Esophagus muscularis mucosa (tissue), 4 donors: Measurements from ENCODE around the gene E4F1. TPM values are rescaled to one million over a fixed set of nuclear protein-coding genes. Genes with fewer than 3 reads are reported as not detected.

Experiments
- DNase-seq: peaks from one replicate; pipeline ENCODE4 v3.0.0-alpha.2; 2017; ENCODE audit errors: extremely low spot score
- H3K27ac ChIP-seq, 4 donors: fragments of 200-600 bp; sonication (generic); replicated peaks in 1 of 4; 1 replicate in 3 of 4; 2 replicates in 1 of 4; pipeline ENCODE4 v1.5.1; 2016 to 2019; ENCODE audit warnings: mild to moderate bottlenecking in 1 of 4
- H3K27me3 ChIP-seq, 4 donors: fragments of 200-600 bp; sonication (generic); one replicate each; pipeline versions ENCODE4 v1.5.1 to v1.6.0; 2016 to 2019
- H3K36me3 ChIP-seq, 4 donors: fragments of 200-600 bp; sonication (generic); one replicate each; pipeline ENCODE4 v1.5.1; 2016 to 2019
- H3K4me1 ChIP-seq, 4 donors: fragments of 200-600 bp; sonication (generic); one replicate each; pipeline ENCODE4 v1.5.1; 2016 to 2019
- H3K4me3 ChIP-seq, 4 donors: fragments of 200-600 bp; sonication (generic); 1 replicate in 2 of 4; 2 replicates in 2 of 4; pipeline ENCODE4 v1.5.1; 2016 to 2019; ENCODE audit warnings: mild to moderate bottlenecking in 4 of 4, moderate library complexity in 1 of 4
- H3K9me3 ChIP-seq, 4 donors: fragments of 200-600 bp; sonication (generic); 1 replicate in 3 of 4; 2 replicates in 1 of 4; pipeline ENCODE4 v1.5.1; 2016 to 2019
- CTCF ChIP-seq, 3 experiments: fragments of 200-600 bp in 2 of 3; fragments of 450-650 bp in 1 of 3; sonication (generic) in 2 of 3; IDR thresholded peaks; one replicate each; pipeline ENCODE4 v1.5.1; 2017 to 2019; ENCODE audit warnings: antibody characterized with exemption in 3 of 3, mild to moderate bottlenecking in 2 of 3, moderate library complexity in 1 of 3
- EP300 ChIP-seq: sonication (generic); formaldehyde crosslinking; IDR thresholded peaks from one replicate; pipeline ENCODE4 v1.6.1; 2017; ENCODE audit warnings: antibody characterized with exemption
- POLR2A ChIP-seq: fragments of 450-650 bp; IDR thresholded peaks from one replicate; pipeline ENCODE4 v1.6.1; 2017; ENCODE audit warnings: antibody characterized with exemption, moderate library complexity, mild to moderate bottlenecking, low read depth
- POLR2AphosphoS5 ChIP-seq, 2 donors: sonication (generic); formaldehyde crosslinking; IDR thresholded peaks; one replicate each; pipeline ENCODE4 v1.6.1; 2017; ENCODE audit warnings: antibody characterized with exemption in 2 of 2
- WGBS: methylation state at CpG from one replicate; pipeline ENCODE4 v1.1.5; 2018; 5-methylcytosine and 5-hydroxymethylcytosine counted together
- intact Hi-C: fragments of 100-400 bp; cut with DNase I; formaldehyde crosslinking; loops from one replicate; pipeline ENCODE4 v1.15.1; 2023
- total RNA-seq, 4 donors: library from RNA; depleted of rRNA; stranded (reverse); fragments of >200 nt; gene quantifications; one replicate each; pipeline versions ENCODE4 v1.1.0 to v1.2.1, GENCODE V29; 2016

Gene E4F1
- total RNA-seq, 4 donors from 2014 or later, result 19.1 to 39.7 (median 28.5) TPM

- WGBS, result under 1% methylated on average over 36 of the region's 98 CpGs
- DNase-seq, result no peak
- intact Hi-C loops, result loop anchor here (5.0 kb wide), 1 partner anchor 52 kb away; no protein-coding TSS in a partner anchor
These were observed 9.3 kb upstream of the E4F1 start for GRCh38 chr16:2213817-2214718.

GRCh38 chr16:2214719-2214968, 8.7 kb upstream of the E4F1 start, which contains the start of gene PGP:
Gene PGP, minus strand, starts transcription at chr16:2214840. Its CDS starts 63 bp downstream, at chr16:2214777.
- Histone ChIP-seq H3K27me3 (no peaks in the 10 kb centered on the region), H3K4me1 (peaks cover 26 to 39% (median 35%) of the 10 kb centered on the region in 4 donors), H3K9me3 (no peaks in the 10 kb centered on the region), H3K27ac (peak within 1 kb of the TSS; percentile 89 to 96 (median 92)), H3K36me3 (peaks cover 5 to 16% (median 12%) of the 10 kb centered on the region in 4 donors), H3K4me3 (peak within 1 kb of the TSS; percentile 79 to 89 (median 85))
- intact Hi-C loops, result loop anchor here (5.0 kb wide), 1 partner anchor 52 kb away; no protein-coding TSS in a partner anchor
- DNase-seq, result no peak
- 0% methylated on average over 6 of the region's 48 CpGs for WGBS
- TF ChIP-seq EP300, result no peak

More at GRCh38 chr16:2213817-2214718, 9.3 kb upstream of the E4F1 start:
- peak overlapping the region; percentile 79 to 89 (median 85) for H3K4me3 ChIP-seq
- peaks cover 8 to 22% (median 18%) of the 10 kb centered on the region in 4 donors for H3K36me3 ChIP-seq
- H3K4me1 ChIP-seq, result peaks cover 26 to 39% (median 35%) of the 10 kb centered on the region in 4 donors
- no peaks in the 10 kb centered on the region for H3K27me3 ChIP-seq
- H3K27ac ChIP-seq, result peak overlapping the region; percentile 86 to 93 (median 90)
- no peak for TF ChIP-seq POLR2AphosphoS5 (IDR thresholded peaks at IDR 0.05)
- no peak for TF ChIP-seq EP300
- TF ChIP-seq CTCF (IDR thresholded peaks at IDR 0.05), result no peak
- TF ChIP-seq POLR2A, result no peak
- no peaks in the 10 kb centered on the region for H3K9me3 ChIP-seq

- Histone ChIP-seq H3K9me3 (no peaks in the 10 kb centered on the region), H3K4me3 (no peak overlapping the region), H3K36me3 (peaks cover 0 to 10% (median 7%) of the 10 kb centered on the region in 4 donors), H3K27ac (peak overlapping the region in 2 of 4 donors; percentile 89 to 91), H3K4me1 (peaks cover 26 to 39% (median 35%) of the 10 kb centered on the region in 4 donors), H3K27me3 (no peaks in the 10 kb centered on the region)
- intact Hi-C loops, result no loop called here
- DNase-seq, result no peak
- WGBS, result 93% methylated on average over 4 of the region's 4 CpGs
- TF ChIP-seq CTCF (IDR thresholded peaks at IDR 0.05), result no peak
- TF ChIP-seq POLR2AphosphoS5 (IDR thresholded peaks at IDR 0.05), result no peak
- TF ChIP-seq POLR2A, result no peak
- no peak for TF ChIP-seq EP300
These were observed 7.1 kb upstream of the E4F1 start for GRCh38 chr16:2216330-2216729.

GRCh38 chr16:2223942-2224486, 623 bp downstream of the E4F1 start:
- intact Hi-C loops, result no loop called here
- peaks cover 3 to 26% (median 24%) of the 10 kb centered on the region in 4 donors for H3K36me3 ChIP-seq
- WGBS, result 33% methylated on average over 4 of the region's 22 CpGs
- H3K9me3 ChIP-seq, result no peaks in the 10 kb centered on the region
- peak overlapping the region; percentile 86 to 90 (median 87) for H3K27ac ChIP-seq
- peaks cover 28 to 41% (median 38%) of the 10 kb centered on the region in 4 donors for H3K4me1 ChIP-seq
- H3K4me3 ChIP-seq, result peak overlapping the region; percentile 75 to 93 (median 84)
- H3K27me3 ChIP-seq, result no peaks in the 10 kb centered on the region
- no peak for DNase-seq
- no peak for TF ChIP-seq EP300
- TF ChIP-seq CTCF (IDR thresholded peaks at IDR 0.05), result peak in 1 of 3 experiments; percentile 4
- no peak for TF ChIP-seq POLR2AphosphoS5 (IDR thresholded peaks at IDR 0.05)

GRCh38 chr16:2226245-2226793, 2.9 kb downstream of the E4F1 start:
- H3K4me3 ChIP-seq, result no peak overlapping the region
- H3K27me3 ChIP-seq, result peaks cover 0 to 8% (median 0%) of the 10 kb centered on the region in 4 donors
- 54% methylated on average over 8 of the region's 9 CpGs for WGBS
- TF ChIP-seq POLR2AphosphoS5 (IDR thresholded peaks at IDR 0.05), result no peak
- TF ChIP-seq POLR2A, result no peak
- no peak for TF ChIP-seq EP300
- TF ChIP-seq CTCF (IDR thresholded peaks at IDR 0.05), result no peak
- peaks cover 28 to 41% (median 38%) of the 10 kb centered on the region in 4 donors for H3K4me1 ChIP-seq
- intact Hi-C loops, result no loop called here
- no peak overlapping the region for H3K27ac ChIP-seq
- no peak for DNase-seq
- peaks cover 24 to 49% (median 48%) of the 10 kb centered on the region in 4 donors for H3K36me3 ChIP-seq
- H3K9me3 ChIP-seq, result no peaks in the 10 kb centered on the region
